GM12873 (cell line): ENCODE results near the gene FARP1.

Source experiments
- TF ChIP-seq, protein P1 (sequence below): IDR thresholded peaks from 2 replicates; pipeline ENCODE4 v1.5.1; 2012; ENCODE audit warnings: low read depth, mild to moderate bottlenecking, moderate library complexity, low read length, control low read depth; ENCODE audit not compliant: insufficient read depth; ENCODE audit errors: missing control alignments

The FARP1 gene

DNA sequence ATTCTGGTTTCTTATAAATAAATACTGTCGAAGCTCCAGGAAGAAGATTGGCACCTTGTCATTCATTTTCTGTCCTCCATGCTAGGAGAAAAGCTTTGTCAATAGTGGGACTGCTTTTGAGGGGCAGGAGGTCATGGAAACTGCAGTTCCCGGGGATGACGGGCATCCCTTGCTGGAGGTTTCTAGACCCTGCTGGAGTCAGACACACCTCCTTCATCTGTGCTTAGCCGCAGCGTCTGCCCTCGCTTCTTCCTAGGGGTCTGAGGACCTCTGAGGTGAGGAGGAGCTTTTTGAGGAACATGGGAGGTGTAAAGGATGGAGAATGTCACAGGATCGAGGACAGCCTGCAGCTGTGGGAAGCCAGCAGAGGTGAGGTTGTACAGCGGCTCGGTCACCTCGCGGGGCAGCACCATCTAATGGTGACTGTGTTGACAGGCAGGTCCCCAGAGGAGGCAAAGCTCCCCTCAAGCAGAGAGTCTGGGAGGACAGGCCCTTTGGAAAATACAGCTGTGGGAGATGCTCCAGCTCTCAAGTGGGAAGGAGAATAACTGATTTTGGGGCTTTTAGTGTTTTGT is 206.9 kb downstream of the FARP1 start:
- TF ChIP-seq, protein P1, sequence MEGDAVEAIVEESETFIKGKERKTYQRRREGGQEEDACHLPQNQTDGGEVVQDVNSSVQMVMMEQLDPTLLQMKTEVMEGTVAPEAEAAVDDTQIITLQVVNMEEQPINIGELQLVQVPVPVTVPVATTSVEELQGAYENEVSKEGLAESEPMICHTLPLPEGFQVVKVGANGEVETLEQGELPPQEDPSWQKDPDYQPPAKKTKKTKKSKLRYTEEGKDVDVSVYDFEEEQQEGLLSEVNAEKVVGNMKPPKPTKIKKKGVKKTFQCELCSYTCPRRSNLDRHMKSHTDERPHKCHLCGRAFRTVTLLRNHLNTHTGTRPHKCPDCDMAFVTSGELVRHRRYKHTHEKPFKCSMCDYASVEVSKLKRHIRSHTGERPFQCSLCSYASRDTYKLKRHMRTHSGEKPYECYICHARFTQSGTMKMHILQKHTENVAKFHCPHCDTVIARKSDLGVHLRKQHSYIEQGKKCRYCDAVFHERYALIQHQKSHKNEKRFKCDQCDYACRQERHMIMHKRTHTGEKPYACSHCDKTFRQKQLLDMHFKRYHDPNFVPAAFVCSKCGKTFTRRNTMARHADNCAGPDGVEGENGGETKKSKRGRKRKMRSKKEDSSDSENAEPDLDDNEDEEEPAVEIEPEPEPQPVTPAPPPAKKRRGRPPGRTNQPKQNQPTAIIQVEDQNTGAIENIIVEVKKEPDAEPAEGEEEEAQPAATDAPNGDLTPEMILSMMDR = peak; percentile 40

DNA sequence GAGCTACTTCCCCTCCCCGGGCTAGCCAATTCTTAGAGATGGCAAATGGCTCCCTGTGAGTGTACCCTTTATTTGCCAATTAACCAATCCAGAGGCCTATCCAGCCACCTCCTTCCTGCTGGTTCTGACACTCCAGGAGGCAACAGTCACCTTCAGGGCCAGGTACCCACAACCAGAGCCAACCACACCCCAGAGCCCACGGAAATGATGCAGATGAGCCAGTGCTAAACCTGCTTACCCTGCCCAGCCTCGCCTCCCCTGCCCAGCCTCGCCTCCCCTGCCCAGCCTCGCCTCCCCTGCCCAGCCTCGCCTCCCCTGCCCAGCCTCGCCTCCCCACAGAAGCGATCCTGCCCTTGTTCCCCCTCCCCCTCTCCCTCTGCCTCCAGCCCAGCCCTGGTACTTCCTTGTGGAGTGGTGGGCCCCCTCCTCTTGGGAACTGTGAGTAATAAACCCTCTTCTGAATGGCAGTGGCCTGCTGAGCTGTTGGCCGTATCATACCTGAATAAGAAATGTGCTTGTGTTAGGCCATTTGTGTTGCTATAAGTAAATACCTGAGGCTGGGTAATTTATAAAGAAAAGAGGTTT is 207.9 kb downstream of the FARP1 start:
- TF ChIP-seq, protein P1 = no peak

DNA sequence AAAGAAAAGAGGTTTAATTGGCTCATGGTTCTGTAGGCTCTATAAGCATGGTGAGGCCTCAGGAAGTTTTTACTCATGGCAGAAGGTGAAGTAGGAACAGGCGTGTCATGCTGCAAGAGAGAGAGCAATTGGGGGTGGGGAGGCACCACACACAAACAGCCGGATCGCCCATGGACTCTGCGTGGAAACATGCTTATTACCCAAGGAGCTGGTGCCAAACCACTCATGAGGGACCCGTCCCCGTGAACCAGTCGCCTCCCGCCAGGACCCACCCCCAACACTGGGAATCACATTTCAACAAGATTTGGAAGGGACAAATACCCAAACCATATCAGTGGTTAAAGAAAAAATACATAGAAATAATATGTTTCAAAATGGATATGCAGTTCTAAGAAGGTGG is 208.7 kb downstream of the FARP1 start:
- TF ChIP-seq, protein P1 = no peak

DNA sequence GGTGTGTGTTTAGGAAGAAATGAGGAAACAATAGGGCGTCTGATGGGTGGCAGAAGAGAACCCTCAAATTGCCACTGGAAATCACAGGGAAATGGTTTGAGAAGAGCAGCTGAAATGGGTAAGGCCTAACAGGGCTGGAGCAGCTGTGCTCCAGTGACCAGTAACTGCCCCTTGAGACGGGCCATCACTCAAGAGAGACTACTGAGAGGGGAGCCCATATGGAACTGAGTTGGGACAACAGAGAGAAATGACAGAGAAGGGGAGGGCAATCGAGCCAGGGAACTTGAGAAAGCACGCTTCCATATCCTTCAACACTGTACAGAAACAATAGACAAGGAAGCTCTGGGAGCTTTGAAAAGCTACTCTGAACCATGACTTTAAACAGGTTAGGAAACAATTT is 209.3 kb downstream of the FARP1 start:
- TF ChIP-seq, protein P1 = no peak

DNA sequence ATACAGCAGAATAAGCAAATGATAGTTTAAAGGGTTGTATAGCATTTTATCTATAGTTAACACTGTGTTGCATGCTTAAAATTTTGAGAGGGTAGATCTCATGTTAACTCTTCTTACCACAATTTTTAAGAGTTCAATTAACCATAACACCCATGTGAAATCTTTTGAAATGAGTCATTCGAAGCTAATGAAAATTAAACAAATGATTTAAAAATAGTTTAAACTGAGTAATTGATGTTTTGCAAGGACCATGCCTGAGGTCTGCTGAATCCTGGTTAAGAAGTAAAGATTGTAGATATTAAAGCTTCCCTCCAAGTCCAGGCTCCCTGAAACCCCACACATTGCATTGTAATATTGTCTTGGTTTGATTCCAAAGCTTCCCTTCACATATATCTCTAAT is 210.9 kb downstream of the FARP1 start:
- TF ChIP-seq, protein P1 = no peak

DNA sequence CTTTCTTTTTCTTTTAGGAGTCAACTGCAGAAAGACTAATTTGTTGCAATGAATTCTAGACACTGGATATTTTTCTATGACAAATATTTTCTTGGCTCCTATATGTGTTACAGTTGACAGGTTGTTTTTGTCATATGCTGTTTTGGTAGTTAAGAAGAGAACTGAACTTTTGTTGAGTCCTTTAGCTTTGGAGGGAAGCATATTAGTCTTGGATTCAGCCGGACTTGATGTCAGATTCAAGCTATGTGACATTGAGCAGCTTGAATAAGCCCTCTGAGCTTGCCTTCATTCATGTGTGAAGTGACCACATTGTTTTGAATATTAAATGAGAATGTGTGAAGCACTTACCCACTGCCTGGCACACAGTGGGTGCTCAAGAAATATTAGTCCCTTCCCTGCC is 216.0 kb downstream of the FARP1 start:
- TF ChIP-seq, protein P1 = no peak

DNA sequence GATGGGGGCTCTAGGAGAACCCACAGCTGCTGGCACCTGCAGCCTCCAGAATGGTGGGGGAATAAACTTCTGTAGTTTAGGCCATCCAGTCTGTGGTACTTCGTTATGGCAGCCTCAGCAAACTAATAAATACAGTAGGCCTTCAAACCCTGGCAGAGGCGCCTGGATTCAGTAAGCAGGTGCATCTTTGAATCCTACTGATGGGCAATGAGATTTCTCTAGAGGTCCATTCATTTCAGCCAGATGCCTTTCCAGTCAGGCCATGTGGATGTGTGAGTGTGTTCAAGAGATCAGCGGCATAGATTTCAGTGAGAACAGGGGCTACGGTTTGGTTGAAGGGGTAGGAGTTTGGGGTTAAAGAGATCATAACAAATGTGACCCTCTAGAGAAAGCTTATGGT is 217.7 kb downstream of the FARP1 start:
- TF ChIP-seq, protein P1 = no peak
